GM12872 (cell line): ENCODE results near the gene TMEM171.

ENCODE experiments used
- TF ChIP-seq, protein P1 (sequence below): IDR thresholded peaks from 3 replicates; pipeline ENCODE4 v1.5.1; 2011; ENCODE audit warnings: low read depth, mild to moderate bottlenecking, low read length, moderate library complexity; ENCODE audit not compliant: insufficient read depth

TMEM171 gene

DNA sequence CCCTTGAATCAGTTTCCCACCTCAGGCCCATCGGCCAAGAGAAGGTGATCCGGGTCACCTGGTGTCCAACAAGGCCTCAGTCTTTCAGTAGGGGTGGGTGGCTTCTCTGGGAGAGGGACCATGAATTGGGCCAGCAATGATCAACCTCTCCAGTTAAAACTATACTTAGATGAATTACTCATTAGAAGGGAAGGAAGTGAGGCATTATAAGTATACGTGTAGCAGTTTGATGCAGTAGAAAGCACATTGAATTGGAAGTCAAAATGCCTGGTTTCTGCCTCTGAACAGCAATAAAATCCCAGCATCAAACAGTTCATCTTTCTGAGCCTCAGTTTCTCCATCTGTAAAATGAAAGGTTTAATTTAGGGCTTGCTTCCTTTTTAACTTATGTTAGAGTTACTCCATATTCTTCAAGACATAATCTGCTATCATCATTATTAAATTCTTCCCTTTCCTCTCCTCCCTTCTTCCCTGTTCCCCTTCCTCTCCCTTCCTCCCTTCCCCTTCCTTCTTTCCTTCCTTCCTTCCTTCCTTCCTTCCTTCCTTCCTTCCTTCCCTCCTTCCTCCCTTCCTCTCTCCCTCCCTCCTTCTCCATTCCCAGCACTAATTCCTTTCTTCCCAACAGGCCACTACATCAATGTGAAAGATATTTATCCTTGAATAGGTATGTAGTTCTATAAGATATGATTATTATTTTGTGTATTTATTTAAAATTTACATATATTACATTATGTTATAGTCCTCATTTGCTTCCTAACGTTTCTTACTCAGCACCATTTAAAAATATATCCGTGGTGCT lies 34.0 kb downstream of the TMEM171 start:
- TF ChIP-seq, protein P1, sequence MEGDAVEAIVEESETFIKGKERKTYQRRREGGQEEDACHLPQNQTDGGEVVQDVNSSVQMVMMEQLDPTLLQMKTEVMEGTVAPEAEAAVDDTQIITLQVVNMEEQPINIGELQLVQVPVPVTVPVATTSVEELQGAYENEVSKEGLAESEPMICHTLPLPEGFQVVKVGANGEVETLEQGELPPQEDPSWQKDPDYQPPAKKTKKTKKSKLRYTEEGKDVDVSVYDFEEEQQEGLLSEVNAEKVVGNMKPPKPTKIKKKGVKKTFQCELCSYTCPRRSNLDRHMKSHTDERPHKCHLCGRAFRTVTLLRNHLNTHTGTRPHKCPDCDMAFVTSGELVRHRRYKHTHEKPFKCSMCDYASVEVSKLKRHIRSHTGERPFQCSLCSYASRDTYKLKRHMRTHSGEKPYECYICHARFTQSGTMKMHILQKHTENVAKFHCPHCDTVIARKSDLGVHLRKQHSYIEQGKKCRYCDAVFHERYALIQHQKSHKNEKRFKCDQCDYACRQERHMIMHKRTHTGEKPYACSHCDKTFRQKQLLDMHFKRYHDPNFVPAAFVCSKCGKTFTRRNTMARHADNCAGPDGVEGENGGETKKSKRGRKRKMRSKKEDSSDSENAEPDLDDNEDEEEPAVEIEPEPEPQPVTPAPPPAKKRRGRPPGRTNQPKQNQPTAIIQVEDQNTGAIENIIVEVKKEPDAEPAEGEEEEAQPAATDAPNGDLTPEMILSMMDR = no peak

DNA sequence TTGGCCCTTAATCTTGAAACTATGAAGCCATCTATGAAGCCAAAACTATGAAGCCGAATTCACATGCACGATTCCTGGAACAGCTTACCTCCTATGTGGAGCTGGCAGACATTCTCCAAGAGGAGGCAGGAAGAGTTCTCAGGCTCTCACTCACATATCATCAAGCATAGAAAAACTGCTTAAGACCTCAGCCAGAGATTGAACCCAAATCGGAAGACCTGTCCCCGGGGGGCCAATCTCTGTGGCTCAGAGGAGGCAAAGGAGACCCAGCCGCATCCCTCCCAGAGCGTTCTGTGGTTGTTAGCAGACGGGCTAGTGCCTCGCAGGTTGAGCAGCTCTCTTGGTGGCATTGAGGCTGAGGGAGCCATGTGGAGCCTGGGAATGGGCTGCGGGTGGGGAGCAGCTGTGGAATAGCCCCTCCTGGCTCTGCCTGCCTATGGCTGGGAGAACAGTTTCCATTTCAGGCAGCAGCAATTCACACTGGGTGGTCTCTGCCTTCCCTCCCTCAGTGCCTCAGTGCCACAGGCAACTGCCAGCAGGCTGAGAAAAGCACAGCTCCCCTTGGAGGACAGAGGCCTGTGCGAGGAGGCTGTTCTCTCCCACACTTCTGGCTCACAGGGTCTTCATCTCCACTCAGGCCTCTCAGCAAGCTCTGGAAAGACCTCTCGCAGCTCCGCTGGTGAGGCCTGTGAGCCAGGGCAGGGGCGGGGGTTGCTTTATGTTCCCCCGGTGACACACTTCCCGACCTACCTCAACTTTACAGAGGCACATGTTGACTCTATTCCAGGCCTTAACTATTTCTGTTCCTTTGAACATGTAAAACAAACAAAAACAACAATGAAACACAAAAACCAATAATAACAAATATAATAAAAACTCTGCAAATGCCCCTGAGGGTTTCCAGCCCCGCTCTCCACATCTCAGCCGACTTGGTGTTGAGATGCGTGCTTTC lies 35.2 kb downstream of the TMEM171 start:
- TF ChIP-seq, protein P1 = no peak

DNA sequence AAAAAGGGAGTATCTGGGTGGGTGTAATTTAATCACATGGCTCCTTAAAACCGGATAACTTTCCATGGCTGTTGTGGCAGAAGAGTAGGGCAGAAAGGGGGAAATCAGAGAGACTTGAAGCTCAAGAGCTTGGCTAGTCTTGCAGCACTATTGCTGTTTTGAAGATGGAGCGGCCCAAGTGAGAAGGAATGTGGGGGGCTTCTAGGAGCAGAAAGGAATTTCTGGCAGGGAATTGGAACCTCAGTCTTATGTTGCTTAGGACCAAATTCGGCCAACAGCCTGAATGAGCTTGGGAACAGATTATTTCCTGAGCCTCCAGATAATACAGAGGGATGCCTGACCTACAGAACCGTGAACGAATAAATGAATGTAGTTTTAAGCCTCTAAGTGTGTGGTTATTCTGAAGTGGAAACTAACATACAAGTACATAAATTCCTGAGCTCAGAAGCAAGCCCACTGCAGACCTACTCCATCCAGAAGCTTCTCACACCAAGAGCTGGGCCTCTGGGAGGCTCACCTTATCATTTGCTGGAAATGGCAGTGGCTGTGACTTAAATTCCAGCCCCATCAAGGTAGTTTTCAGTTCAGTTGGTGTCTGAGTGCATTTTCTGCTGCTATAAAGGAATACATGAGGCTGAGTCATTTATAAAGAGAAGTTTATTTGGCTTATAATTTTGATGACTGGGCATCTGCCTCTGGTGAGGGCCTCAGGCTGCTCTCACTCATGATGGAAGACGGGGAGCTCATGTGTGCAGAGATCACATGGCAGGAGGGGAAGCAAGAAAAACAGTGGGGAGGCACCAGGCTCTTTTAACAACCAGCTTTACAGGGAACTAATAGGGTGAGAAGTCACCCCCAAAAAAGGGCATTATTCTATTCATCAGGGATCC lies 37.3 kb downstream of the TMEM171 start:
- TF ChIP-seq, protein P1 = no peak

DNA sequence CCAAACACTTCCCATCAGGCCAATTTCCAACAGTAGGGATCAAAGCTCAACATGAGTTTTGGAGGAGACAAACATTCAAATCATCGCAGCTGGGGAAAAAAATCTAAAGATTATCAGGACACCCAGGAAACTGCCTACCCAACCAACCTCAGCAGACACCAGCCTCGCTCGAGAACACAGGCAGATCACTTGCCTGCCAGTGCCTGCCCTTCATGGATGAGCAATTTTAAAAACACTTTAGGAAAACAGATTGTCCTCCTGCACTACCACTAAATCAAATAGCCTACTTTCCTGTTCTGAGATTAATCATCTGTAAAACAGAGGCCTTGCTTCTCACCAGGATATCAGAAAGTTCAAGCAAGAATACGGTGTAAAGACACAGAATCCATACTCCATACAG lies 37.9 kb downstream of the TMEM171 start:
- TF ChIP-seq, protein P1 = no peak

DNA sequence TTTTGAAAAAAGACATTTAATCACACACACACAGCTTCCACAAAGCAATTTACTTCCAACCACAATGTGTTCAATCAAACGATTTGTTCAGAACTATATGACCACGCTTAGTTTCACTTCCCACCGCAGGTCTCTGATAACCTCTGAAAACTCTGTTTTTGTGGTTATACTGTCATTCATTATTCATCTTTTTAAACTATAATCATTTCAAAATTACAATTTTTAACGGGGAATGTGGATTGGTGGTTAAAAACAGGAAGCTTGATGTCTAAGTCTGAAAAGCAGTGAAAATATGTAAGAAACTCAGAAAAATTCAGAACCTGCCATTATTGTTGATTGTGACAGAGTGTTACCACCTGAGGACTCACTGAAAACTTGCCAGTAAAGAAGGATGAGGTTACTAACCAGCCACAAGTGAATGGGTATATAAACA lies 39.9 kb downstream of the TMEM171 start:
- TF ChIP-seq, protein P1 = no peak

DNA sequence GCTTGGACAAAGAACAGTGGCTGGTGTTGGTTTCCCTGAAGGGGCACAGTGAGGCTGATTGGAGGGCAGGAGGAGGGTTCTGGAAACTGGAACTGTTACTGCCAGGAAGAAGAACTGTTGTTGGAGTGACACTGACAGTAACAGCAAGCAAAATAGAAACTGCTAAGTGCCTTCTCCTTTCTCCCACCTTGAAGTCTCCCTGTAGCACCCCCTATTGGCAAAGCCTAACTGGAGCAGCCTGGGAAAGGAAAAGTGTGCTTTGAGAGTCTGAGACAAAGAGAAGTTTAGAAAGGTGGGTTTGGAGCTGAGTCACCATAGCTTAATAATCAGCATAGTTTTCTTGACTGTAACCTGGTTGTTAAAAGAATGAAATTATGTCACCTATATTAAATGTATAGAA lies 50.1 kb downstream of the TMEM171 start:
- TF ChIP-seq, protein P1 = peak; percentile 70

DNA sequence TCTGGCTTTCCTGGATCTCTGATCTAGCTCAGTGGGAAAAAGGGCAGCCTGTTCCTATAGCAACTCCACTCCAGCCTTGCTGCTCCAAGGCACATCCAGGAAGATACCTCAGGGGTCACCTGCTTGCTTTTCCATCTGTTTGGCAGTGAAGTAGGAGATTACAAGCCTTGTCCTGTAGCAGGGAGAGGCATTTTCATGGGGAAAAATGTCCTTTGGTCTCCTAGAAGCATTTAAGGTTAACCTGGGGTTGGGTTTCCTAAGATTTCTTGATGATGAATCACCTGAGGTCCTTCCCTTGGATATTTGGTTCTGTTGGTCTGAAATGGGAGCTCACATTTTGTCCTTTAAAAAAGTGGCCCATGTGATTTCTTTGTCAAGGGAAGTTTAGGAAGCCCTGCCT lies 51.1 kb downstream of the TMEM171 start:
- TF ChIP-seq, protein P1 = no peak
